Measurements from ENCODE around the gene IVD. TPM values are rescaled to one million over a fixed set of nuclear protein-coding genes. Genes with fewer than 3 reads are reported as not detected.

Gene IVD
- total RNA-seq, 4 donors from 2014 or later: 27.4 to 34.1 (median 29.1) TPM

DNA sequence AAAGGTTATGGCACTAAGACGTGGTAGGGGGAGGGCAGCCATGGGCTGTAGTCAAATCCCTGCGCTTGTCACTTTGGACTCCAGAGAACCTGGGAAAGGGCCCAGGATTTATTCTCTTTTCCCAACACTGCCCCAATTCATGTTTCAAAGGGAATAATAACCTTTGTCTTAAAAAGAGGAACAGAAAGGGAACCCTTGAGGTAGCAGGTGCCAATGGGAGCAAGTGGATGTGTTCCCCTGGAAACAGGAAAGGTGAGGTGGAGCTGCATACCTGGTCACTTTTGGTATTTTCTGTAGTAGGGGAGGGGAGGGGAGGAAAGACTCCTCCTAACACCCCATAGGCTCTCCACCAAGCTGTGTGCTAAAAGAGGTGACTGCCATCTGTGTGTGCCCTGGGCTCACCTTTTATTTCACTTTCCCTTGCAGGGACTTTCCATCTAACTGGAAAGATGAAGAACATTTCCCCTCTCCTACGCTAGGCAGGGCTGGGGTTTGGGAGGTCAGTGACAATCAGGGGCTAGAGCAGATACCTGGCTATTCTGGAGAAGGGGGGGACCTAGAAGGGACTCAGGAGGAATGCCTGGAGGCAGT is 59.1 kb downstream of the IVD start:
- Histone ChIP-seq H3K4me3 (no peak overlapping the region), H3K27me3 (no peaks in the 10 kb centered on the region), H3K36me3 (peaks cover 0 to 40% of the 10 kb centered on the region in 2 donors), H3K27ac (no peak overlapping the region), H3K9me3 (no peaks in the 10 kb centered on the region), H3K4me1 (no peaks in the 10 kb centered on the region)
- ATAC-seq: no peak
- in situ Hi-C loops (cut with MboI; ENCODE audit: low sequenced_read_pairs in 4 of 4): no loop called here
- DNase-seq: no peak
- TF ChIP-seq POLR2A (IDR thresholded peaks at IDR 0.05): no peak
- TF ChIP-seq CTCF (IDR thresholded peaks at IDR 0.05 in 4 of 5, conservative IDR thresholded peaks at IDR 0.05 in 1 of 5): no peak
- intact Hi-C loops (cut with DNase I; ENCODE audit: low total_unique reads): no loop called here

- DNase-seq: no peak
Observed at GRCh38 chr15:40465939-40466338, 60.3 kb downstream of the IVD start.

DNA sequence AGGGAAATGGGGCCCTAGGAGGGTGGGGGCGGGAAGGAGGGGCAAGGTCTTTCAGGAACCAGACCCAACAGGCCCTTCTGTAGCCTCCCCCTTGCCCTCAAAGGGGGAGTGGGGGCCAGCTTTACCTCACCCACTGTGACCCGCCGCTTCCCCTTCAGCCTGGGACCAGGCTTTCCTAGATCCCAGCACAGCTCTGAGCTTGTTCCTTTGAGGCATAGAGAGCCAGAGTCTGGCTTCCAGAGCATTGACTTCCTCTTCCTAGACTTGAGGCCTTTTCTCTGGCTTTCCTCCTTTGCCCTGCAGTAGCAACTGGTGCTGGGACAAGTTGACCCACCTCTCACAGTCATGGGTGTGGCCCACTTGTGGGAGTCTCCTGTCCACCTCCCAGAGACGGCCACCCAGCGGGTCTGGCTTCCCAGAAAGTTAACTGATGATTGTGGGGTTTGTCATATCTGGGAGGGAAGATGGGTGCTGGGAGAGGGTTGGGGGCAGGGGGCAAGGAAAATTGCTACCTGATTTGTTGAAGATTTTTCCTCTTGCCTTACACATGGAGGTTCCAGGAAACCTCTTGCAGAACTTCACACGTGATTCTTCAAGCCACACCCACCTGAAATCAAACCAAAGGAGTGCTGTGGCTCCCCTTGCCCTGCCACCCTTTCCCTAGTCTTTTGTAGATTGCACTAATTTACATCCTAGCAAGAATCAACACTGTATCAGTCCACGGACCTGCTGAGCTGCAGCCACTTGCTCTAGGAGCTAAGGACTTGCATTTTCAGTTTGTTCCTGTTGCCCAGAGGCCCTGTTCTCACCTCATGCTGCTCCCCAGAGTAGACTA is 61.0 kb downstream of the IVD start:
- intact Hi-C loops (cut with DNase I; ENCODE audit: low total_unique reads): no loop called here
- Histone ChIP-seq H3K27me3 (no peaks in the 10 kb centered on the region), H3K4me3 (no peak overlapping the region), H3K36me3 (peaks cover 0 to 38% of the 10 kb centered on the region in 2 donors), H3K27ac (no peak overlapping the region), H3K9me3 (no peaks in the 10 kb centered on the region), H3K4me1 (peaks cover 4% of the 10 kb centered on the region in 2 donors)
- in situ Hi-C loops (cut with MboI; ENCODE audit: low sequenced_read_pairs in 4 of 4): no loop called here
- ATAC-seq (no peak), DNase-seq (no peak)
- no peak for TF ChIP-seq CTCF (IDR thresholded peaks at IDR 0.05 in 4 of 5, conservative IDR thresholded peaks at IDR 0.05 in 1 of 5)
- no peak for TF ChIP-seq POLR2A (IDR thresholded peaks at IDR 0.05)

More at GRCh38 chr15:40465939-40466338, 60.3 kb downstream of the IVD start:
- Histone ChIP-seq H3K4me1 (peaks cover 0 to 4% of the 10 kb centered on the region in 2 donors), H3K4me3 (no peak overlapping the region), H3K36me3 (peaks cover 0 to 38% of the 10 kb centered on the region in 2 donors), H3K27me3 (no peaks in the 10 kb centered on the region), H3K9me3 (no peaks in the 10 kb centered on the region), H3K27ac (no peak overlapping the region)
- no peak for ATAC-seq
- intact Hi-C loops (cut with DNase I; ENCODE audit: low total_unique reads): no loop called here
- TF ChIP-seq CTCF (IDR thresholded peaks at IDR 0.05 in 4 of 5, conservative IDR thresholded peaks at IDR 0.05 in 1 of 5): no peak
- TF ChIP-seq POLR2A (IDR thresholded peaks at IDR 0.05): no peak
- in situ Hi-C loops (cut with MboI; ENCODE audit: low sequenced_read_pairs in 4 of 4): no loop called here

- in situ Hi-C loops (cut with MboI; ENCODE audit: low sequenced_read_pairs in 4 of 4): no loop called here
Observed at GRCh38 chr15:40467261-40467615, 61.6 kb downstream of the IVD start.

More at GRCh38 chr15:40467261-40467615, 61.6 kb downstream of the IVD start:
- Histone ChIP-seq H3K4me3 (no peak overlapping the region), H3K4me1 (peaks cover 4 to 10% of the 10 kb centered on the region in 2 donors), H3K9me3 (no peaks in the 10 kb centered on the region), H3K27me3 (no peaks in the 10 kb centered on the region), H3K27ac (no peak overlapping the region), H3K36me3 (peaks cover 0 to 35% of the 10 kb centered on the region in 2 donors)
- DNase-seq: no peak
- TF ChIP-seq CTCF (IDR thresholded peaks at IDR 0.05 in 4 of 5, conservative IDR thresholded peaks at IDR 0.05 in 1 of 5) (no peak), POLR2A (IDR thresholded peaks at IDR 0.05) (no peak)
- ATAC-seq: no peak
- intact Hi-C loops (cut with DNase I; ENCODE audit: low total_unique reads): no loop called here
